ENCODE measurements around the gene DDX52. TPM values are rescaled to one million over a fixed set of nuclear protein-coding genes. Genes with fewer than 3 reads are reported as not detected.

DDX52 gene
- polyA plus RNA-seq, 12 donors, result 16.9 to 33.9 (median 20.2) TPM; not detected in 1

DNA sequence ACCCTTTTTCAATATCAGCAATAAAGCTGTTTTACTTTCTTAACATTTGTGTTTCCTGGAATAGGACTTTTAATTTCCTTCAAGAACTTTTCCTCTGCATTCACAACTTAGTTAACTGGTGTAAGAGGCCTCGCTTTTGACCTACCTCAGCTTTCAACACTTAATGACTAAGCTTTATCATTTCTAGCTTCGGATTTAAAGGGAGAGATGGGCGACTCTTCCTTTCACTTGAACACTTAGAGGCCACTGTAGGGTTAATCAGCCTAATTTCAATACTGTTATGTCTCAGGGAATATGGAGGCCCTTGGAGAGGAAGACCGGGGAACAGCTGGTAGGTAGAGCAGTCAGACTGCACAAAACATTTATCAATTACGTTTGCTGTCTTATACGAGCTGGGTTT is 38.7 kb downstream of the DDX52 start:
- DNase-seq, result no peak

DNA sequence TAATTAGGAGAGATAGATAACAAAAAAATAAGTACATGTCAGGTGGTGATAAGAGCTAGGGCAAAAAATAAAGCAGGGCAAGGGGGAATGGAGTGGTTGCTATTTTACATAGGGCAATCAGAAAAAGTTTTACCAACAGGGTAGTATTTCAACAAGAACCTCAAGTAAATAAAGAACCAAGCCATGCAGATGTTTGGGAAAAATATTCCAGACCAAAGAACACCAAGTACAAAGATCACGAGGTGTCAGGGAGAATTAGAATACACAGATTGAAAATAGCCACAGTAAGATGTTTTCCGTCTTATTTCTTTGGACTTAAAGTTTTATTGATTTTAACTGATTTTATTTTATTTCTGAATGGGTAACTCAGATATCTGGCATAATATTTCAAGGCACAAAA is 45.1 kb downstream of the DDX52 start:
- no peak for DNase-seq

DNA sequence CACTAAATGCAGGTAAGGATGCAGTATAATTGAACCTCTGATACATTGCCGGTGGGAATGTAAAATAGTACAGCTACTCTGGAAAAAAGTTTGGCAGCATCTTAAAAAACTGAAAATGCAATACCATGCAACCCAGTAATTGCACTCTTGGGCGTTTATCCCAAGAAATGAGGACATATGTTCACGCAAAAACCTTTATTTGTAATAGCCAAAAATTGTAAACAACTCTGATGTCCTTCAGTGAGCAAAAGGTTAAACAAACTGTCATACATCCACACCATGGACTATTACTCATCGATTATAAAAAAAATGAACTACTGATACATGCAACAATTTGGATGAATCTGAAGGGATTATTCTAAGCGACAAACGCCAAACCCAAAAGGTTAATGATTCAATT is 51.0 kb downstream of the DDX52 start:
- no peak for DNase-seq

DNA sequence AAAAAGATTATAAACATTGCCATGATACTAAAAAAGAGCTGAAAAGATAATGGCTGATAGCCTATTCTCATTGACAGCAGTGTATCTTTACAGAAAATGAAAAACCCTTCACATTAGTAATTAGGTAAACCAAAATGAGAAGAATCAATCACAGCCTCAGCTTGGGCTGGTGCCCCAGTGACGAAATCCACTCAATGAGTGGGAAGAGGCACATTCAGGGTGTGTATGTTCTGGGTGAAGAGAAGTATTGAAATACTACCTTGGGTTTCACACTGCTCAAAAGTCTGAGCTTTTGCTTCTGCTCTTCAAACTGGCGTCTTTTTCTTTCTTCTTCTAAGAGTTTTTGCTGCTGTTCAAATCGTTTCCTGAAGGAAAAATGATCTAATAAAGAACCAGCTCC is 58.2 kb downstream of the DDX52 start:
- DNase-seq, result no peak

DNA sequence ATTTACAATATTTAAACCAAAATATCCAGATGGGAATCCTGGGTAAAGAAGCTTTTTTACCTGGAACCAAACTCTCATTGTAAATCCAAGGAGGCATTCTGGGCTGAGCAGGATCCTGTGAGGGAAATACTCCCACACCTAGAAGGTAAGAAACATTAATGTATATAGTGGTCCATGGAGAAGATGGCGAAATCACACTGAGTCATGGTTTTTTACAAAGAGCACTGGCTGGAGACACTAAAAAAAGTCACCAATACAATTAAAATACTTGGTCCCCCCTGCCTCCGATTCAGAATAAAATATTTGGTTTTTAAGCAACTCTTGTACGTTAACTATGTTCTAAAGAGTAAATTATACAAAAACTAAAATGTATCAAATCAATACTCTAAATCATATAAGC is 67.0 kb downstream of the DDX52 start:
- no peak for DNase-seq

DNA sequence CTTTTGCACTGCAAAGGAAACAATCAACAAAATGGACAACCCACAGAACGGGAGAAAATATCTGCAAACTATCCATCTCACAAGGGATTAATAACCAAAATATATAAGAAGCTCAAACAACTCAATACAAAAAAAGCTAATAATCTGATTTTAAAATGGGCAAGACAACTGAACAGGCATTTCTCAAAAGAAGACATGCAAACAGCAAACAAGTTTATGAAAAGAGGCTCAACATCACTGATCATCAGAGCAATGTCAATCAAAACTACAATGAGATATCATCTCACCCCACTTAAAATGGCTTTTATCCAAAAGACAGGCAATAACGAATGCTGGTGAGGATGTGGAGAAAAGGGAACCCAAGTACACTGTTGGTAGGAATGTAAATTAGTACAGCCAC is 68.8 kb downstream of the DDX52 start:
- no peak for DNase-seq

DNA sequence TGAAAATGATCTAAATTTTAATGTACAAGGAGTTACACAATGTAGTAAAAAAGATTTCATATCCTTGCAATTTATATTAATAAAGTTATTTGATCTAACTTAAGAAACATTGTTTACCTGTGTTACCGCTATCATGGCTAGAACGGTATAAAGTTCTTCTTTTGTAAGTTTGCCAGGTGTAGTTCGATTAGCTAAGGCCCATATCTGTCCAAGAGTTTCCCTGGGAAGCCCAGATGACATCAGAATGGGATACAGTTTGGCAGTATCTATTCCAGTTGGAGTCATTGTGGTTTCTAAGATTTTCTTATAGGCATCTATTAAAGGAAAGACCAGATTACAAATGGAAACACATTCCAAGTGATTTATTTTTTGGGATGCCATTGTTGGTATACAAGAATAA is 71.6 kb downstream of the DDX52 start:
- no peak for DNase-seq

DNA sequence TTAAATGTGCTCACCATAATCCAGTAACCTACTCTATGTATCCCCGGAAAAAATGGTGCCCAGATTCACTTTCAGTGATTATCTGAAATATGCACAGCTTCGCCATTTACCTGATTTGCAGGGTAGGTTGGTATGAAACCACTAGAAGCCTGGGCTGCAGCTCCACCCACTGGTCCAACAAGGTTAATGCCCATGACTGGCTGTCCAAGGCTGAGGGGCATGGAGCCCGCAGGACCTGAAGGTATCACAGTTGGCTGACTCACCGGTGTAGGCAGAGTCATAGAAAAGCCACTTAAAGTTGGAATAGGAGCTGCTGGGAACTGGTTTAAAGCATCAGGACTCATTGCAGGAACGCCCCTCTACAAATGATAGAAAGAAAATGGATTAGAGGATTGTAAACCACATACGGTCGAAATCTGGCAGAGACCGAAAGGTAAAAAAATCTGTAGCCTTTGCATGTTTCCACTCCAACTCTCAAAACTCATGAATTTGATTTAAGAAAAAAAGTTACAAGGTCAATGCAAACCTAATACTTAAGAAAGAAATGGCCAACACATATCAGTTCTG is 72.6 kb downstream of the DDX52 start:
- no peak for DNase-seq

DNA sequence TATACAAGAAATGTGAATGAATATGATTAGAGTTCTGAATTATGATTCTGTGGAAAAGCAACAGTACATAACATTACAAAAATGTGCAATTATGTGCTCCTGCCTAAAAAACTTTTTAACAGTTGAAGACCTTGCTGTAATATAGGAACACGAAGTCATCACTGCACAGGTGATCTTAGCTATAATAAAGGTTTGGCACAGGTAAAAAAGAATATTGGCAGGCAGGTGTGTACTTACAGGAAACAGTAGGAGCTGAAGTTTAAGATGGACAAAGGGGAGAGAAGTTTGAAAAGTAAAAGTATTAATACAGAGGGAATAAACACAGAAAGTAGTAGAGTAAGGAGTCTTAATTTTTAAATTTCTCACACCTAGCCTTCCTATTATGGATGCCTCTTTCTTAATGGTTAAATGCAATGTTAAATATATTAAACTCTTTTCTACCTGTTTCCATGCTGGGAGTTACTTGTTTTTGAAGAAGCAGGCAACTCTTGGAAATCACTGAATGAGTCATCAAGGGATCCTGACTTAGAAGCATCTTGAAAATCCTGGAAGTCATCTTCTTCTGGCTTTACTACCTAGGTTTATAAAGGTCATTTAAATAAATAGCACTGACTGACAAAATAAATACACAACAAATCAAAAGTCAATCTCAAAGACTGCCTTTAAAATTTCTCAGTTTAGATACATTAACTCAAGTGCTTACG is 74.7 kb downstream of the DDX52 start:
- DNase-seq, result no peak

DNA sequence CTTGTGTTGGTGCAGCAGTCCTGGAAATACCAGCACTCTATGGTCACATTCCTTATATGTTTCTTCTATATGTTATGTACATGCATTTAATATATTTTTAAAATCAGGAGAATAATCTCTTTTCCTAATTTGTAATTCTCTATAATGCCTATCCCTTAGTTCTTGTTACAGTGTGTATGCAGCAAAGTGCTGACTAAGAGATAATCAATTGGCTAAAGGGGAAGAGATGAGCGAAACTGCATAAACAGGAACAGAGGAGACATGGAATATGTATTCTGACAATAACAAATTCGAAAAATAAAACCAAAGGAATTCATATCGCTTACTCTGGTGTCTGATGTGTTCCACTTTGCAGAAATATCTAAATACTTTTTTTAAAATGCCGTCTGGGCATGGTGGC is 75.7 kb downstream of the DDX52 start:
- DNase-seq, result no peak

DNA sequence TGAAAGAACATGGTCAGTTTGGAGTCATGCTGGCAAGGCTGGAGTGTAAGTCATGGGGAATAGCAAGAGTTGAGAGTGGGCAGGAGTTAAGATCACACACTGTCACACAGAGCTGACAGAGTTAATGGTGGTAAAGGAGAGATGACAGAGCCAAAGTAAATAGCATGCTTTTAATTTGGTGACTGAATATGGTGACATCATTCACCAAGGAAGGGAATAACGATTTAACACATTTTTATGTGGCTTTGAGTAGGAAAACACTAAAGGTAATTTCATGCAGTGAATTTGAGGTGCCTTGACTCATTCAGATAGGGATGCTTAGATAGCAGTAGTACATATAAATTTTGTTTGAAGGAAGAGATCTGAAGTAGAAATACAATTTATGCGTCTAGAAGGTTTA is 76.1 kb downstream of the DDX52 start:
- DNase-seq, result no peak

DNA sequence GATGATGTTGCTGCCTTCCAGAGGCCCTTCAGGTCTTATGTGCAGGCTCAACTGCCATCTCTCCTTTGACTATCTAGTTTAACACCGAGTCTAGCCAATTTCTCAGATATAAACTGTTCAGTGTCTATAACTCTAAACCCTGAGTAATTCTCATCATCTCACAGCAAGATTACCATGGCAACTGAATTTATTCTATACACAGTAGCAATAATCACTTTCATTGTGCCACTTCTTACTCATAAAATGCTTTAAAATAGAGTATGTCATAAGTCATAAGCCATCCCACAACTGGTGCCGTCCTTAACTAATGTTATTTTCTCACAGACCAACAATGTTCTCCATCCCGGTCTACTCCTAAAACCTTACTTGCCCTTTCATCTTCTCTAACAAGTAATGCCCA is 79.0 kb downstream of the DDX52 start:
- DNase-seq, result no peak

DNA sequence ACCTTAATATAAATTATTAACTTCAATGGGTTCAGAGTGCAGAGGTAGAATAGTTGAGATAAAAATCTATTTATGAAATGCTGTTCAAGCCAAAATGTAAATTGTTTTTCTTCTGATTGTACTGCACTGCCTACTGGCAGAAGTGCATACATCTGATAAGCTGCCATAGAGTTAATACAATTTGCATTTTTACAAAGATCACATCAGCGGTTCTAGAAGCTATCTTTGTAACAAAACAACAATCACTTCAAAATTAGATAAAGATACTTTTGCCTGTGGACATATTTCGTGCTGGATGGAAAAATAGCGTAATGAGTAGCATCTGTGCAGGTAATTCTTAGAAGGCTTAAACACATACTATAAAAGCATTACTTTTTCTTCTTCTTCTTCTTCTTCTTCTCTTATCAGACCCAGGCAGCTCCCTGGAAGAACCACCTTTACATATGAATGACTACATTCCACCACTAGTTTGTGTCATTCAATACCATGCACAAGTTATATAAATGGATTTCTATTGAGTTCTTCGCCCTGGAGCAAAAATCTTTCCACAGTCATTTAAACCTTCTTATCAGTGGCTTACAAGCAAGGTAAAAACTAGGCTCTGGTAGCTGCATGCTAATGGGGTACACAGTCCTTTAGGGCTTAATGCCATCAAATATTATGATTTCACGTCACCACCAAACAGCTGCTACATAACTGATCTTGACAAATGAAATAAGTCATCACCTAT is 81.1 kb downstream of the DDX52 start:
- DNase-seq, result no peak

Other genes starting within 250 kb of the DDX52 start
- 10 to 100 TPM in 11 of 12 donors, not detected in 1; 21.6 to 54.8 (median 29.8) TPM for gene ACACA, start 236.6 kb downstream of the DDX52 start, polyA plus RNA-seq (ENCODE audit: insufficient read length in 12 of 12)
- 10 to 100 TPM in 11 of 12 donors, not detected in 1; 17.0 to 30.6 (median 21.1) TPM for gene TADA2A, start 236.6 kb downstream of the DDX52 start, polyA plus RNA-seq (ENCODE audit: insufficient read length in 12 of 12)
- gene DUSP14, start 153.6 kb downstream of the DDX52 start, polyA plus RNA-seq (ENCODE audit: insufficient read length in 12 of 12), result 10 to 100 TPM in 6 of 12 donors, 1 to 10 TPM in 5, not detected in 1; 6.1 to 15.1 (median 10.5) TPM
- 10 to 100 TPM in 11 of 12 donors, not detected in 1; 21.7 to 39.9 (median 29.4) TPM for gene SYNRG, start 34.0 kb downstream of the DDX52 start, polyA plus RNA-seq (ENCODE audit: insufficient read length in 12 of 12)
- gene HNF1B, start 101.6 kb upstream of the DDX52 start, polyA plus RNA-seq (ENCODE audit: insufficient read length in 12 of 12), result 1 to 10 TPM in 1 of 12 donors, under 1 TPM in 7, not detected in 4; 0.08 to 7.1 (median 0.16) TPM